SIG-M5 treated with dmso at 0.1 percent for 504 hours (cell line): ENCODE measurements around the gene HS3ST3A1.

ENCODE experiments used
- DNase-seq: peaks from one replicate; lab custom pipeline; 2025; ENCODE audit not compliant: unreplicated experiment; lab: John Stamatoyannopoulos, UW

Gene HS3ST3A1

GRCh38 chr17:13601776-13602551 is at the start of gene HS3ST3A1:
HS3ST3A1 (minus strand) TSS chr17:13601929; CDS start chr17:13601129, 800 bp downstream.
- no peak for DNase-seq

GRCh38 chr17:13650096-13650675 is 48.5 kb upstream of the HS3ST3A1 start:
- DNase-seq: no peak

GRCh38 chr17:13647543-13648021 is 45.9 kb upstream of the HS3ST3A1 start:
- DNase-seq: no peak

GRCh38 chr17:13646969-13647542 is 45.3 kb upstream of the HS3ST3A1 start:
- DNase-seq: no peak

GRCh38 chr17:13646411-13646810 is 44.7 kb upstream of the HS3ST3A1 start:
- no peak for DNase-seq

GRCh38 chr17:13643180-13643579 is 41.5 kb upstream of the HS3ST3A1 start:
- DNase-seq: no peak

GRCh38 chr17:13642188-13642587 is 40.5 kb upstream of the HS3ST3A1 start:
- DNase-seq: no peak

- no peak for DNase-seq
These were observed 38.8 kb upstream of the HS3ST3A1 start for GRCh38 chr17:13640551-13640950.

GRCh38 chr17:13638855-13639458 is 37.2 kb upstream of the HS3ST3A1 start:
- DNase-seq: no peak

GRCh38 chr17:13636951-13637350 is 35.2 kb upstream of the HS3ST3A1 start:
- no peak for DNase-seq

GRCh38 chr17:13635951-13636350 is 34.2 kb upstream of the HS3ST3A1 start:
- DNase-seq: peak; percentile 16

GRCh38 chr17:13634021-13634420 is 32.3 kb upstream of the HS3ST3A1 start:
- DNase-seq: no peak

GRCh38 chr17:13631529-13631928 is 29.8 kb upstream of the HS3ST3A1 start:
- no peak for DNase-seq

GRCh38 chr17:13626703-13627102 is 25.0 kb upstream of the HS3ST3A1 start:
- DNase-seq: no peak

- DNase-seq: no peak
These were observed 17.7 kb upstream of the HS3ST3A1 start for GRCh38 chr17:13619462-13619861.

GRCh38 chr17:13616031-13616430 is 14.3 kb upstream of the HS3ST3A1 start:
- DNase-seq: no peak

- DNase-seq: no peak
These were observed 8.2 kb upstream of the HS3ST3A1 start for GRCh38 chr17:13609941-13610340.

GRCh38 chr17:13601322-13601775 is 380 bp downstream of the HS3ST3A1 start:
- no peak for DNase-seq

- DNase-seq: no peak
These were observed 1.0 kb downstream of the HS3ST3A1 start for GRCh38 chr17:13600475-13601321.

GRCh38 chr17:13599864-13600263 is 1.9 kb downstream of the HS3ST3A1 start:
- no peak for DNase-seq

- no peak for DNase-seq
These were observed 2.6 kb downstream of the HS3ST3A1 start for GRCh38 chr17:13599168-13599577.
